Activated CD4-positive, alpha-beta T cell treated with anti-CD3 and anti-CD28 coated beads for 24 hours (primary cell): ENCODE measurements around the gene MINAR1.

Experiments
- DNase-seq, 2 donors: peaks; one replicate each; pipeline ENCODE4 v3.0.0-alpha.2; 2020; ENCODE audit warnings: low read depth in 2 of 2

Gene MINAR1

GRCh38 chr15:79463781-79464270 lies 31.7 kb downstream of the MINAR1 start:
- no peak for DNase-seq

- no peak for DNase-seq
Measured at GRCh38 chr15:79466488-79466887, 34.4 kb downstream of the MINAR1 start.

- no peak for DNase-seq
Measured at GRCh38 chr15:79467865-79468586, 35.9 kb downstream of the MINAR1 start.

- no peak for DNase-seq
Measured at GRCh38 chr15:79472446-79472845, 40.3 kb downstream of the MINAR1 start.

- no peak for DNase-seq
Measured at GRCh38 chr15:79474252-79474651, 42.1 kb downstream of the MINAR1 start.

- no peak for DNase-seq
Measured at GRCh38 chr15:79475306-79475705, 43.2 kb downstream of the MINAR1 start.

- DNase-seq = no peak
Measured at GRCh38 chr15:79478108-79478507, 46.0 kb downstream of the MINAR1 start.

GRCh38 chr15:79479616-79480015 lies 47.5 kb downstream of the MINAR1 start:
- no peak for DNase-seq

GRCh38 chr15:79481793-79482192 lies 49.7 kb downstream of the MINAR1 start:
- DNase-seq = no peak
